Mesendoderm (in vitro differentiated cells): ENCODE results near the gene RGS6.

Experiments
- DNase-seq: peaks from one replicate; pipeline ENCODE4 v3.0.0; 2013
- H2AK5ac ChIP-seq: 2 replicates; pipeline ENCODE4 v1.6.1; 2013; ENCODE audit warnings: low read length, inconsistent platforms
- H2BK120ac ChIP-seq: 2 replicates; pipeline ENCODE4 v1.6.1; 2013; ENCODE audit warnings: low read depth, mild to moderate bottlenecking, low read length, moderate library complexity, mixed read lengths
- H2BK15ac ChIP-seq: replicated peaks from 2 replicates; pipeline ENCODE4 v1.6.1; 2013; ENCODE audit warnings: low read depth, mild to moderate bottlenecking, moderate library complexity
- H2BK5ac ChIP-seq: 2 replicates; pipeline ENCODE4 v1.6.1; 2013; ENCODE audit warnings: low read length, inconsistent platforms
- H3K18ac ChIP-seq: 2 replicates; pipeline ENCODE4 v1.6.1; 2013; ENCODE audit warnings: mild to moderate bottlenecking, low read length, mixed read lengths
- H3K23ac ChIP-seq: one replicate; pipeline ENCODE4 v1.6.1; 2013; ENCODE audit warnings: low read length
- H3K27ac ChIP-seq: 2 replicates; pipeline ENCODE4 v1.5.1; 2013; ENCODE audit warnings: low read depth, mild to moderate bottlenecking, inconsistent platforms, low read length, moderate library complexity
- H3K27me3 ChIP-seq: 2 replicates; pipeline ENCODE4 v1.6.1; 2013; ENCODE audit warnings: low read length, control low read depth, mild to moderate bottlenecking, inconsistent platforms; ENCODE audit not compliant: insufficient read depth, poor library complexity
- H3K36me3 ChIP-seq: 2 replicates; pipeline ENCODE4 v1.6.1; 2013; ENCODE audit warnings: low read length, inconsistent platforms; ENCODE audit not compliant: control insufficient read depth, insufficient read depth
- H3K4ac ChIP-seq: one replicate; pipeline ENCODE4 v1.6.1; 2013; ENCODE audit warnings: low read depth, mild to moderate bottlenecking, low read length, moderate library complexity
- H3K4me1 ChIP-seq: 2 replicates; pipeline ENCODE4 v1.6.1; 2013; ENCODE audit warnings: low read depth, low read length, inconsistent platforms; ENCODE audit not compliant: control insufficient read depth
- H3K4me2 ChIP-seq: 2 replicates; pipeline ENCODE4 v1.6.1; 2013; ENCODE audit warnings: low read length
- H3K4me3 ChIP-seq: 2 replicates; pipeline ENCODE4 v1.5.1; 2013; ENCODE audit warnings: mild to moderate bottlenecking, low read length
- H3K56ac ChIP-seq: one replicate; pipeline ENCODE4 v1.6.1; 2013; ENCODE audit warnings: low read length
- H3K79me1 ChIP-seq: 2 replicates; pipeline ENCODE4 v1.6.1; 2013; ENCODE audit warnings: low read length, inconsistent platforms
- H3K79me2 ChIP-seq: 2 replicates; pipeline ENCODE4 v1.6.1; 2013; ENCODE audit warnings: mild to moderate bottlenecking, low read length; ENCODE audit not compliant: control insufficient read depth, insufficient read depth
- H3K9ac ChIP-seq: 2 replicates; pipeline ENCODE4 v1.6.1; 2013; ENCODE audit warnings: low read length, inconsistent platforms
- H4K5ac ChIP-seq: one replicate; pipeline ENCODE4 v1.6.1; 2013; ENCODE audit warnings: low read length
- H4K8ac ChIP-seq: one replicate; pipeline ENCODE4 v1.6.1; 2013; ENCODE audit warnings: low read depth, mild to moderate bottlenecking, control low read depth, low read length, moderate library complexity
- WGBS: extraction: QIAGEN DNeasy Blood & Tissue Kit; methylation state at CpG from one replicate; pipeline ENCODE4 v1.1.7; 2013; ENCODE audit warnings: low lambda C conversion rate, missing lambda C conversion rate; ENCODE audit not compliant: insufficient coverage; ENCODE audit errors: extremely low coverage; 5-methylcytosine and 5-hydroxymethylcytosine counted together

RGS6 gene

GRCh38 chr14:72040528-72040927 lies 108.3 kb downstream of the RGS6 start:
- Histone ChIP-seq H3K79me2 (no peaks in the 10 kb centered on the region), H3K27me3 (no peaks in the 10 kb centered on the region)

GRCh38 chr14:72045271-72045670 lies 113.0 kb downstream of the RGS6 start:
- Histone ChIP-seq H3K4me3 (no peak overlapping the region), H3K27ac (no peak overlapping the region), H2BK15ac (no peak overlapping the region), H2BK120ac (no peak overlapping the region), H3K79me2 (no peaks in the 10 kb centered on the region), H2BK5ac (no peak overlapping the region), H3K36me3 (no peaks in the 10 kb centered on the region), H3K4ac (no peak overlapping the region), H3K18ac (no peak overlapping the region), H3K9ac (no peak overlapping the region), H3K79me1 (no peaks in the 10 kb centered on the region), H4K8ac (no peak overlapping the region), H4K5ac (no peak overlapping the region), H3K4me2 (no peak overlapping the region), H3K56ac (no peak overlapping the region), H3K27me3 (no peaks in the 10 kb centered on the region), H2AK5ac (no peak overlapping the region), H3K4me1 (no peaks in the 10 kb centered on the region), H3K23ac (no peak overlapping the region)
- no CpG with 5 or more reads among the region's 2 CpGs for WGBS
- peak; percentile 72 for DNase-seq

More at GRCh38 chr14:72040528-72040927, 108.3 kb downstream of the RGS6 start:
- no peak overlapping the region for H2BK120ac ChIP-seq
- no peak overlapping the region for H4K8ac ChIP-seq
- no peak overlapping the region for H2BK15ac ChIP-seq
- no peak for DNase-seq
- no peaks in the 10 kb centered on the region for H3K79me1 ChIP-seq
- H3K18ac ChIP-seq: no peak overlapping the region
- no peak overlapping the region for H2AK5ac ChIP-seq
- no peak overlapping the region for H3K27ac ChIP-seq
- H3K56ac ChIP-seq: no peak overlapping the region
- H3K4me3 ChIP-seq: no peak overlapping the region
- no peak overlapping the region for H3K4me2 ChIP-seq
- no peak overlapping the region for H4K5ac ChIP-seq
- H3K23ac ChIP-seq: no peak overlapping the region
- H3K36me3 ChIP-seq: no peaks in the 10 kb centered on the region
- H3K4ac ChIP-seq: no peak overlapping the region
- no peak overlapping the region for H2BK5ac ChIP-seq
- H3K4me1 ChIP-seq: no peaks in the 10 kb centered on the region
- H3K9ac ChIP-seq: no peak overlapping the region

- H3K4me3 ChIP-seq: no peak overlapping the region
- H3K4me1 ChIP-seq: no peaks in the 10 kb centered on the region
- no peak overlapping the region for H3K9ac ChIP-seq
- no peak overlapping the region for H4K8ac ChIP-seq
- H3K36me3 ChIP-seq: no peaks in the 10 kb centered on the region
- no peak overlapping the region for H3K23ac ChIP-seq
- no peak overlapping the region for H3K4me2 ChIP-seq
- H2BK120ac ChIP-seq: no peak overlapping the region
- no peaks in the 10 kb centered on the region for H3K27me3 ChIP-seq
- H3K18ac ChIP-seq: no peak overlapping the region
- H3K27ac ChIP-seq: no peak overlapping the region
- no peaks in the 10 kb centered on the region for H3K79me1 ChIP-seq
- no peaks in the 10 kb centered on the region for H3K79me2 ChIP-seq
- DNase-seq: no peak
- no peak overlapping the region for H2BK15ac ChIP-seq
- no peak overlapping the region for H4K5ac ChIP-seq
- no peak overlapping the region for H2BK5ac ChIP-seq
- no peak overlapping the region for H3K56ac ChIP-seq
- no peak overlapping the region for H2AK5ac ChIP-seq
- no peak overlapping the region for H3K4ac ChIP-seq
- WGBS: no CpG with 5 or more reads among the region's 7 CpGs
These were observed 113.7 kb downstream of the RGS6 start for GRCh38 chr14:72045885-72046284.

- no peak for DNase-seq
- Histone ChIP-seq H2BK5ac (no peak overlapping the region), H2AK5ac (no peak overlapping the region), H2BK15ac (no peak overlapping the region), H3K4me1 (no peaks in the 10 kb centered on the region), H3K27me3 (no peaks in the 10 kb centered on the region), H2BK120ac (no peak overlapping the region), H4K8ac (no peak overlapping the region), H3K27ac (no peak overlapping the region), H4K5ac (no peak overlapping the region), H3K4me3 (no peak overlapping the region), H3K23ac (no peak overlapping the region), H3K79me1 (no peaks in the 10 kb centered on the region), H3K56ac (no peak overlapping the region), H3K36me3 (no peaks in the 10 kb centered on the region), H3K9ac (no peak overlapping the region), H3K4ac (no peak overlapping the region), H3K79me2 (no peaks in the 10 kb centered on the region), H3K18ac (no peak overlapping the region), H3K4me2 (no peak overlapping the region)
- WGBS: no CpG with 5 or more reads among the region's 1 CpG
These were observed 117.2 kb downstream of the RGS6 start for GRCh38 chr14:72049462-72049861.

GRCh38 chr14:72052356-72052755 lies 120.1 kb downstream of the RGS6 start:
- no peak overlapping the region for H3K4ac ChIP-seq
- no peaks in the 10 kb centered on the region for H3K36me3 ChIP-seq
- no peak overlapping the region for H3K9ac ChIP-seq
- no peak overlapping the region for H3K4me3 ChIP-seq
- H2BK5ac ChIP-seq: no peak overlapping the region
- no peak overlapping the region for H3K27ac ChIP-seq
- no peaks in the 10 kb centered on the region for H3K4me1 ChIP-seq
- no peak overlapping the region for H2AK5ac ChIP-seq
- H4K5ac ChIP-seq: no peak overlapping the region
- H4K8ac ChIP-seq: no peak overlapping the region
- no peak overlapping the region for H2BK120ac ChIP-seq
- no peak overlapping the region for H3K4me2 ChIP-seq
- no peak for DNase-seq
- H3K23ac ChIP-seq: no peak overlapping the region
- no peak overlapping the region for H3K18ac ChIP-seq
- H3K79me1 ChIP-seq: no peaks in the 10 kb centered on the region
- WGBS: no CpG with 5 or more reads among the region's 2 CpGs
- H3K56ac ChIP-seq: no peak overlapping the region
- no peaks in the 10 kb centered on the region for H3K27me3 ChIP-seq
- H3K79me2 ChIP-seq: no peaks in the 10 kb centered on the region
- H2BK15ac ChIP-seq: no peak overlapping the region

- no peaks in the 10 kb centered on the region for H3K79me1 ChIP-seq
- no peak overlapping the region for H2BK5ac ChIP-seq
- no peak overlapping the region for H2BK15ac ChIP-seq
- no peak overlapping the region for H3K18ac ChIP-seq
- no peaks in the 10 kb centered on the region for H3K4me1 ChIP-seq
- no peak overlapping the region for H4K8ac ChIP-seq
- no peak overlapping the region for H2AK5ac ChIP-seq
- no peak overlapping the region for H4K5ac ChIP-seq
- no peak overlapping the region for H3K4ac ChIP-seq
- H3K9ac ChIP-seq: no peak overlapping the region
- H3K4me2 ChIP-seq: no peak overlapping the region
- no peak overlapping the region for H3K23ac ChIP-seq
- no peaks in the 10 kb centered on the region for H3K79me2 ChIP-seq
- no peak for DNase-seq
- no peak overlapping the region for H3K27ac ChIP-seq
- WGBS: no CpG with 5 or more reads among the region's 3 CpGs
- no peaks in the 10 kb centered on the region for H3K36me3 ChIP-seq
- no peaks in the 10 kb centered on the region for H3K27me3 ChIP-seq
- no peak overlapping the region for H2BK120ac ChIP-seq
- no peak overlapping the region for H3K4me3 ChIP-seq
- no peak overlapping the region for H3K56ac ChIP-seq
These were observed 121.4 kb downstream of the RGS6 start for GRCh38 chr14:72053651-72054050.
